GM18520 (cell line): ENCODE data around the gene SIAE.

Experiments
- ATAC-seq: cut with Tn5 transposase; IDR thresholded peaks from one replicate; pipeline ENCODE4 v1.9.1; 2021; ENCODE audit not compliant: unreplicated experiment

Gene SIAE

DNA sequence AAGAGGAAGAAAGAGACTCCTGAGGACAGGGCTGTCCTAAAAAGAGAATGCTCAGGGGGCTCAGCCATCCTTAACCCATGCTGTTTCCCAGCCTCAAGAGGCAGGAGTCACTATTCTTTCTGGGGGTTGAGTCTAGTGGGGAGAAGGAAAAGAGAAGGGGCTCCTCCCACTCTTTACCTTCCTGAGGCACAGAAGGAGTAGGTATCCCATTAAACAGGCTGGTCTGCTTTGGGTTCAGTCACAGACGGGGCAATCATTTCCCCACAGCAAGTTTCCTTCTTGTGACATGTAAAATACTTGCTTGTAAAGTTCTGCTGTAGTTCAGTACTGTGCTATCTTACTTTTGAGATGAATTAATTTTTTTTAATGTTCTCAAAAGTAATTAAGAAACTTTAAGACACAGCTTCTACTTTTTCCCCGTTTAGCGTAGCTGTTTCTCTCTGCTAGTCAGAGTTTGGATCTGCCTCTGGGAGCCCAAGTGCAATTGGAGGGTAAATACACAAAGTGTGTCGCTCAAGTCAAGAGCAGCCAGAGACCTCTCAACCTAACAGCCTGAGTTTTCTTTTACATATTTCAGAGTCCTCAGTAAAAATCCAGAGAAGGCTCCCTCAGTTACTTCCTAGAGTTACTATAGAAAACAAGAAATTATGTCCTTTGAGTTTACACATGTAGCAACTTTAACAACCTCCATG lies 88.7 kb downstream of the SIAE start:
- no peak for ATAC-seq

DNA sequence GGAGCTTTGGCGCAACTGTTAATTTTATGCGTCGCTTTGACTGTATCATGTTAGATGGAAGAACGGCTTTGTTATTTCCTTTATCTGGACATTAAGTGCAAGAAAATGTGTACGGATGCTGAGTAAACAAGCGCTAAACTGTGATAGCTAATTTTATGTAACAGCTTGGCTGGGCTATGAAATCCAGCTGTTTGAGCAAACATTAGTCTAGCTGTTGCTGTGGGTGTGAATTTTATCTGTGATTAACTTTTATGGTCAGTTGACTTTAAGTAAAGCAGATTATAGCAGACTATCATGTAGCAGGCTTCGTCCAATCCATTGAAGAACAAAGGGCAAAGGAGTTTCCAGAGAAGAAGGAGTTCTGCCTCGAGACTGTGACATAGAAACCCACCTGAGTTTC lies 89.8 kb downstream of the SIAE start:
- ATAC-seq = no peak
